ENCODE results near the gene CAMK2G.

Gene CAMK2G

DNA sequence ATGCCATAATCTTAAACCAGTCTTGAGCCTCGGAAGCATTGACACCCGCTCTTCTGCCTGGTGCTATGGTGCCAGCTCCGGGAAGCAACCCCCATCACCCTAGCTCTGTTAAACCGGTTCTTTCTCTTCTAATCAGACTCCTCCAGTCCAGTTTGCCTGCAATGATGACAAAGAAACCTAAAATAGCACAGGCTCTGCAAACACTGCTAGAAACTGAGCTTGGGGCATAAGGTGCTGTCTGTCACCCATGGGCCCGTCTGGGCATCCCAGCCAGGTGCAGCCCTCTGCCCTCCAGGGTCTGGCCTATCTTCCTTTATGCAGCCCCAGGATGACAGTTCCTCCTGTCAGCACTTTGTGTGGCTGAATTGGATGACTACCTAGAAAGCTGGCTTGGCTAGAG is 14.2 kb upstream of the CAMK2G start:
- H3K4me3 ChIP-seq (ENCODE audit: low read depth, low read length) = no peak overlapping the region
- no peaks in the 10 kb centered on the region for H3K4me1 ChIP-seq (ENCODE audit: control insufficient read depth, insufficient read depth, low read length)
- H3K36me3 ChIP-seq (ENCODE audit: control insufficient read depth, insufficient read depth, low read length) = no peaks in the 10 kb centered on the region
- no peak overlapping the region for H3K9ac ChIP-seq (ENCODE audit: low read depth, low read length)
- H3K9me3 ChIP-seq (ENCODE audit: control insufficient read depth, insufficient read depth, low read length) = no peaks in the 10 kb centered on the region
- no peaks in the 10 kb centered on the region for H3K27me3 ChIP-seq (ENCODE audit: control insufficient read depth, insufficient read depth, low read length)

DNA sequence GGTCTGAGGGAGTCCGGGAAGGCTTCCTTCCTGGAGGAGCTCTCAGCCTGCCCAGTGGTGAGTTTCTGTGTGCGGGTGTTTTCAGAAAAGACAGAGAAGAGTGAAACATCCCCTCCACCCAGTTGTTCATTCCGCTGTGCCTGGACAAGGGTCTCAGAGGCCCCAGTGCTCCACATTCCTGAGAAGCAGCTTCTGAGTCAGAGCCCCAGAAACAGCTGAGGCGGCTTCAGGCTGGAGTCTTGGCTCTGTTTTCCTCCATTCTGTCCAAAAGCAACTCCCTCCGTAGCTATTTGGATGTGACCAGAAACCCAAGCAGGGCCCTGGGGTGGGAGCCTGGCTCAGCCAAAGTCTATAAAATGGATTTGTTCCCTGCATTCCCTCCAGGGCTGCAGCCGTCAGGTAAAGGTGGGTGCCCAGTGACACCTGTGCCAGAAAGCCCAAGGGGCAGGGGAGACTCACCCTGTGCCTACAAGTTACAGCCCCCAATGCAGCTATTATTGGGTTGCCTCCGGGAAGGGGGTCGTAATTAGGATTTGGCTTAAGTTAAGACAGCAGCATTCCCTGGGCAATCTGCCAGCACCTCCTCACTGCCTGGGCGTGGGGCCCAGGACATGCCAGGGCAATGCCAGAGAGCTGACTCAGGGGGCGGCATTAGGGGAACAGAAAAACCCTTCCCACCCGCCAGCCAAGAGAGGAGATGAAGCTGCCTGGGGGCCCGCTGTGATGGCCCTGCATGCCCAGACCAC is 13.1 kb upstream of the CAMK2G start:
- Histone ChIP-seq H3K4me3 (ENCODE audit: low read depth, low read length) (no peak overlapping the region), H3K9ac (ENCODE audit: low read depth, low read length) (no peak overlapping the region), H3K36me3 (ENCODE audit: control insufficient read depth, insufficient read depth, low read length) (no peaks in the 10 kb centered on the region), H3K4me1 (ENCODE audit: control insufficient read depth, insufficient read depth, low read length) (no peaks in the 10 kb centered on the region), H3K27me3 (ENCODE audit: control insufficient read depth, insufficient read depth, low read length) (no peaks in the 10 kb centered on the region), H3K9me3 (ENCODE audit: control insufficient read depth, insufficient read depth, low read length) (no peaks in the 10 kb centered on the region)

DNA sequence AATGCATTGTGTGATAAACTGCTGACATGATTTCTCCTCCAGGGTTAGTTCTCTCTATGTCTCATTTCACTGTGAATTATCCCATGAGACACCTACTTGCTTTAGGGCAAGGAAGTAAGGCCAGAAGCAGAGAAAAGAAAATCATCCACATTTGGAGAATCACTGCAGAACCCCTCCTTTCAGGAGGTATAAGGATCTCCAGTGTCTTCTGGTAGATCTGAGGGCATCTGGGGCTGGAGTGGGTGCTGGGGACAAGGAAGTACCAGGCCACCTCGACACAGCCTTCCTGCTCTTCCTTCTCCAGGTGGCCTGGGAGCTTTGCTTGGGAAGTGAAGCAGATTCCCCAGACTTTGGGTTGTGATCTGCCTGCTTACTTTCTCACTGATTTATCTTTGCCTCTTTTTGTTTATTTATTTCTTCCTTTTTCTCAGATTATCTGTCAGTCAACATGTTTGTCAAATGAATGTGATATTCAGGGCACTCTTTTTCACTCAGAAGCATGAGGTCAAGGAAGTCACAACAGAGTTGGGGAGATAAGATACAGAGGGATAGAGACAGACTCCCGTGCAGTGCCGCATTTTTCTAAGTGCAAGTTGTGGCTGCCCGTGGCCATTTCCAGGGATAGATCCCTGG is 12.4 kb upstream of the CAMK2G start:
- no peaks in the 10 kb centered on the region for H3K36me3 ChIP-seq (ENCODE audit: control insufficient read depth, insufficient read depth, low read length)
- H3K9me3 ChIP-seq (ENCODE audit: control insufficient read depth, insufficient read depth, low read length) = no peaks in the 10 kb centered on the region
- no peak overlapping the region for H3K4me3 ChIP-seq (ENCODE audit: low read depth, low read length)
- no peak overlapping the region for H3K9ac ChIP-seq (ENCODE audit: low read depth, low read length)
- no peaks in the 10 kb centered on the region for H3K27me3 ChIP-seq (ENCODE audit: control insufficient read depth, insufficient read depth, low read length)
- H3K4me1 ChIP-seq (ENCODE audit: control insufficient read depth, insufficient read depth, low read length) = no peaks in the 10 kb centered on the region

DNA sequence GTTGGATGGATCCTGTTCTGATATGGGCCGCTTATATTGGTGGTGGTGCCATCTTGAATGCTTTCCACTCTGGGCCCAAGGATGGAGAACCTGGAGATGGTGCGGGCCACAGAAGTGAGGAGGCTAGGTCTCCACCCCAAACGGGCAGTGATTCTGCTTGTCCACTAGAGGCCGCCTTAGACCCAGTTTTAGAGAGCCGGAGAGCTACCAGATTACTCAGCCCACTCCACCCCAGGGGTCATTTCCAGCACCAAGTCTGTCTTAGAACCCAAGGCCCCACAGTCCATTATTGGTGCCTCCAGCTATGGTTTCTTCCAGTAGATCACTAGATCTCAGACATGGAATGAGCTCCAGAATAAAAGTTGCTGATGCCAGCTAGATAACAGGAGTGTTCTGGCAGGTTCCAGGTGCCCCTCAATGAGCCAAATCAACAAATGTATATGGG is 11.8 kb upstream of the CAMK2G start:
- no peaks in the 10 kb centered on the region for H3K9me3 ChIP-seq (ENCODE audit: control insufficient read depth, insufficient read depth, low read length)

DNA sequence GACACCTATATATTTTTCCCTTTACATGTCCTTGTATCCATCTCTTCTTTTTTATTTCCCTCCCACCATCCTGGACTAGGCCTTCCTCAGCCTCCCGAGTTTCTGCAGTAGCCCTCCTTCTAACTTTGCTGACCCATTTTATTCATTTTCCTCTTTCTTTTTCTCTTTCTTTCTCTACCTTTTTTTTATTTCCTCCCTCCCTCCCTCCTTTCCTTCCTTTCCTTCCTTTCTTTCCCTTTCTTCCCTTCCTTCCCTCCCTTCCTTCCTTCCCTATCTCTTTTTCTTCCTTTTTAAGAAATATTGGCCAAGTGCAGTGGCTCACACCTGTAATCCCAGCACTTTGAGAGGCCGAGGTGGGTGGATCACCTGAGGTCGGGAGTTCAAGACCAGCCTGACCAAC is 9.7 kb upstream of the CAMK2G start:
- H3K9ac ChIP-seq (ENCODE audit: low read depth, low read length) = no peak overlapping the region
- H3K27me3 ChIP-seq (ENCODE audit: control insufficient read depth, insufficient read depth, low read length) = peaks cover 5% of the 10 kb centered on the region
- peaks cover 2% of the 10 kb centered on the region for H3K4me1 ChIP-seq (ENCODE audit: control insufficient read depth, insufficient read depth, low read length)
- no peaks in the 10 kb centered on the region for H3K36me3 ChIP-seq (ENCODE audit: control insufficient read depth, insufficient read depth, low read length)
- no peak overlapping the region for H3K4me3 ChIP-seq (ENCODE audit: low read depth, low read length)
- no peaks in the 10 kb centered on the region for H3K9me3 ChIP-seq (ENCODE audit: control insufficient read depth, insufficient read depth, low read length)

More for the DNA sequence above, 11.8 kb upstream of the CAMK2G start:
- Histone ChIP-seq H3K36me3 (ENCODE audit: control insufficient read depth, insufficient read depth, low read length) (no peaks in the 10 kb centered on the region), H3K4me1 (ENCODE audit: control insufficient read depth, insufficient read depth, low read length) (no peaks in the 10 kb centered on the region), H3K4me3 (ENCODE audit: low read depth, low read length) (no peak overlapping the region), H3K9ac (ENCODE audit: low read depth, low read length) (no peak overlapping the region), H3K27me3 (ENCODE audit: control insufficient read depth, insufficient read depth, low read length) (no peaks in the 10 kb centered on the region)

DNA sequence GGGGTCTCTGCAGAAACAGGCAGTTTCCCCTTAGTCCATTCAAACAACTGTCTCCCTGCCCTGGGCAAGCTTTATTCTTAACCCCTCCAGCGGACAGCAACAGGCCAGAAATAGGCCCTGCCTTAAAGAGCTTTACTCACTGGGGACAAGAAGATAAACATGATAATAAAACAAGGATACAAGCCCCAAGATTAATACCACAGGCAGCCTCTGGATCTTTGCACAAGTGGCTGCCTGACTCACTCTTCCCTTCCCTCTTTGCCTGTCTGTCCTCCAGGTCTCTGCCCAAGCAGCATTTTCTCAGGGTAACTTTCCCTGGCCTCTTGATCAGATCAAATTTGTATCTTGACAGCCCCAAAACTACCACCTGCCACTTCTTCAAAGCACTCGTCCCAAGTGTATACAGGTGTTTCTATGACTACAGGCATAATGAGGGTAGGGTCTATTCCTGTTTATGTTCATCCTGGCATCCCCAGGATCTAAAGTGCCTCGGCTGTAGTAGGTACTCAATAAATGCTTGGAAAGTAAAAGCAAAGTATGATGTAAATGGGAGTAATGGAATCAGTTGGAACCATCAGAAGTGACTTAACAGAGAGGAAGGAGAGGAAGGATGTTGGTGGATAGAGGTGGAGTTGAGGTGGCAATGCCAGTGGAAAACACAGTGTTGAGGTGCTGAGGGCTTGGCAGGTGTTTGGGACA is 7.0 kb upstream of the CAMK2G start:
- H3K9ac ChIP-seq (ENCODE audit: low read depth, low read length) = no peak overlapping the region
- peaks cover 5% of the 10 kb centered on the region for H3K4me1 ChIP-seq (ENCODE audit: control insufficient read depth, insufficient read depth, low read length)
- no peaks in the 10 kb centered on the region for H3K9me3 ChIP-seq (ENCODE audit: control insufficient read depth, insufficient read depth, low read length)
- peaks cover 7% of the 10 kb centered on the region for H3K27me3 ChIP-seq (ENCODE audit: control insufficient read depth, insufficient read depth, low read length)
- H3K4me3 ChIP-seq (ENCODE audit: low read depth, low read length) = no peak overlapping the region
- no peaks in the 10 kb centered on the region for H3K36me3 ChIP-seq (ENCODE audit: control insufficient read depth, insufficient read depth, low read length)

DNA sequence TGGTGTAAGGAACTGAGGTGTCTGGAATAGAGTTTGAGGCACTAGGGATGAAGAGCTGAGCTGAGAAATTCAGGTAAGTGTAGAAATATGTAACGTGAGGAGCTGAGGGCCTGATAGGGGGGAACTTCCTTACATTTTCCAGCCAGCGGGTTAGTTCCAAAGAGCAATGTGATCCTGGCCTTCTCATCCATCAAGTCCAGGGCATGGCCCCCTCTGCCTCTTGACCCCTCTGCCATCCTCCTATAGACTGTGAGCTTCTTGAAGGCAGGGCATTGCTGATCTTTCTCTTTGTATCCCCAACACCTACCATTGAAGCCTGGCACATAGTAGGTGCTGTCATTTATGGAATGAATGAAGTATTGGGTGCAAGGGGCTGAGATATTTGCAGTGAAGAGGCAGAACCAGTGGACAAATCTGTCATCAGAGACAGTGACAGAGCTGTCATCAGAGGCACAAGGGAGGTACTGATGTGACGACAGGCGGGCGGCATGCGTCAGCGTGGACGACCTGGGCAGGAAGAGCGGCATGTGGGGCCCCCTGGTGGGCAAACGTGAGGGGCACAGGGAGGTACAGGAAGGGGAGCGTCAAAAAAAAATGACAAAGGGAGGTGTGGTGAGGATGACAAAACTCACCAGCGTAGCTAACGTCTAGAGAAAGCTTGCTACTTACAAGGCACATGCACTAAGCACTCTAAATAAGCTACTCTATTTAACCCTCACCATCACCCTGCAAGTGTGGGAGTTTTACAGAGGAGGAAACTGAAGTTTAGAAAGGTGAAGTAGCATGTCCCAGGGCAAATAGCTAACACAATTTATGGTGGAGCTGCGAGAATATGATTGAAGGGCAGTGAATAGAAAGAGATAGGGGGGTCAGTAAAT is 5.2 kb upstream of the CAMK2G start:
- H3K9ac ChIP-seq (ENCODE audit: low read depth, low read length) = no peak overlapping the region
- no peaks in the 10 kb centered on the region for H3K9me3 ChIP-seq (ENCODE audit: control insufficient read depth, insufficient read depth, low read length)
- H3K4me3 ChIP-seq (ENCODE audit: low read depth, low read length) = no peak overlapping the region

DNA sequence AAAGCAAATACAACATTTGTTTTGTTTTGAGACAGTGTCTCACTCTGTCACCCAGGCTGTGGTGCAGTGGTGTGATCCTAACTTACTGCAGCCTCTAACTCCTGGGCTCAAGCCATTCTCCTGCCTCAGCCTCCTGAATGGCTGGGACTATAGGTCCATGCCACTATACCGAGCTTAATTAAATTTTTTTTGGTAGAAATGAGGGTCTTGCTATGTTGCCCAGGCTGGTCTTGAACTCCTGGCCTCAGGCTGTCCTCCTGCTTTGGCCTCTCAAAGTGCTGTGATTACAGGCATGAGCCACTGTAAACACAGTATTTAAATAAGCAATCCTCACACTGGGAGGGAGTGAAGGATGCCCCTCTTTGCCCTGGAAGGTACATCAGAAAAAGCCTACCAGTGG is 4.0 kb upstream of the CAMK2G start:
- Histone ChIP-seq H3K36me3 (ENCODE audit: control insufficient read depth, insufficient read depth, low read length) (no peaks in the 10 kb centered on the region), H3K27me3 (ENCODE audit: control insufficient read depth, insufficient read depth, low read length) (peaks cover 11% of the 10 kb centered on the region), H3K4me1 (ENCODE audit: control insufficient read depth, insufficient read depth, low read length) (peaks cover 6% of the 10 kb centered on the region), H3K9ac (ENCODE audit: low read depth, low read length) (no peak overlapping the region), H3K9me3 (ENCODE audit: control insufficient read depth, insufficient read depth, low read length) (no peaks in the 10 kb centered on the region), H3K4me3 (ENCODE audit: low read depth, low read length) (no peak overlapping the region)

More for the DNA sequence above, 5.2 kb upstream of the CAMK2G start:
- Histone ChIP-seq H3K4me1 (ENCODE audit: control insufficient read depth, insufficient read depth, low read length) (peaks cover 5% of the 10 kb centered on the region), H3K27me3 (ENCODE audit: control insufficient read depth, insufficient read depth, low read length) (peaks cover 11% of the 10 kb centered on the region), H3K36me3 (ENCODE audit: control insufficient read depth, insufficient read depth, low read length) (no peaks in the 10 kb centered on the region)

DNA sequence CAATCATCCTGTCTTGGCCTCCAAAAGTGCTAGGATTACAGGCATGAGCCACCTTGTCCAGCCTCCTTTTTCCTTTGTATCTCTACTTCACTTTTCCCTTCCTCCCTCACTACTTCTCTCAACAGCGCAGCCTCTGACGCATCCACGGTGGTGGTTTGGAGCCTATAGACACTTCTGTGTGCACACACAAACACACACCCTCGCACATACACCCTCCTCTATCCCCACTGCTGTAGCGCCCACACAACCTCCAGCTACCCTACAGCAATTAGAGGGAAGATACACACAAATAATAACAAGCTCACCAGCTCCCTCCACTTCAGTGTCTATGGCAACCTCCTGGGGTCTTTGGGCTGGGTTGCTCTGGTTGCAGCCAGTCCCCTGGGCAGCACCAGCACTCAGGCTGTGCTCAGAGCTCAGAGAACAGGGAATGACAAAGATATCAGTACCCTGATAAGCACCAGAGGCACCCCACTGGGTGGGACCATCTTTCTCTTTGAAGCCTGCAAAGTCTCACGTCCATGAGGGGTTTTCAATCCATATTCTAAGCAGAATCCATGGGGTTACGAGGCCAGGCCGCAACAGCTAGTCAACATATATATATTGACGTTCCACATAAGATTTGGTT is 3.3 kb upstream of the CAMK2G start:
- Histone ChIP-seq H3K27me3 (ENCODE audit: control insufficient read depth, insufficient read depth, low read length) (peaks cover 11% of the 10 kb centered on the region), H3K9ac (ENCODE audit: low read depth, low read length) (no peak overlapping the region), H3K9me3 (ENCODE audit: control insufficient read depth, insufficient read depth, low read length) (no peaks in the 10 kb centered on the region), H3K36me3 (ENCODE audit: control insufficient read depth, insufficient read depth, low read length) (no peaks in the 10 kb centered on the region), H3K4me3 (ENCODE audit: low read depth, low read length) (no peak overlapping the region), H3K4me1 (ENCODE audit: control insufficient read depth, insufficient read depth, low read length) (peaks cover 9% of the 10 kb centered on the region)

DNA sequence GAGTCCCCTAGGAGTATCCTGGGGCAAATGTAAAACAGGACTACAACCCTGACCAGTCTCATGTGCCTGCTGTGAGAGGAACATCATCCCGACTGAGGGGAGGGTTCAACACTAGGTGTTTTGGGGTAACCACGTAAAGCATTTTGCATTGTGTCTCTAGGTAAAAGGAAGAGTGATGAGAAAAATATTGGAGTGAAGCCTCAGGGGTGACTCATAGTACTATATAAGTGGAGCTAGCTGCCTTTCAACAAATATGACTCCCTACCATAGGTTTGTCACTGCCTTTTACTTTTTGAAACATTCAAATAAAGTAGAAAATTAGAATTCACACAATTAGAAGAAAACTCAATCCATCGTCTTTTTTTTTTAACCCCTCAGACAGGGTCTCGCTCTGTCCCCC is 2.6 kb upstream of the CAMK2G start:
- peaks cover 11% of the 10 kb centered on the region for H3K27me3 ChIP-seq (ENCODE audit: control insufficient read depth, insufficient read depth, low read length)
- no peak overlapping the region for H3K4me3 ChIP-seq (ENCODE audit: low read depth, low read length)
- H3K4me1 ChIP-seq (ENCODE audit: control insufficient read depth, insufficient read depth, low read length) = peaks cover 9% of the 10 kb centered on the region
- H3K36me3 ChIP-seq (ENCODE audit: control insufficient read depth, insufficient read depth, low read length) = peaks cover 3% of the 10 kb centered on the region
- H3K9me3 ChIP-seq (ENCODE audit: control insufficient read depth, insufficient read depth, low read length) = no peaks in the 10 kb centered on the region
- H3K9ac ChIP-seq (ENCODE audit: low read depth, low read length) = no peak overlapping the region

DNA sequence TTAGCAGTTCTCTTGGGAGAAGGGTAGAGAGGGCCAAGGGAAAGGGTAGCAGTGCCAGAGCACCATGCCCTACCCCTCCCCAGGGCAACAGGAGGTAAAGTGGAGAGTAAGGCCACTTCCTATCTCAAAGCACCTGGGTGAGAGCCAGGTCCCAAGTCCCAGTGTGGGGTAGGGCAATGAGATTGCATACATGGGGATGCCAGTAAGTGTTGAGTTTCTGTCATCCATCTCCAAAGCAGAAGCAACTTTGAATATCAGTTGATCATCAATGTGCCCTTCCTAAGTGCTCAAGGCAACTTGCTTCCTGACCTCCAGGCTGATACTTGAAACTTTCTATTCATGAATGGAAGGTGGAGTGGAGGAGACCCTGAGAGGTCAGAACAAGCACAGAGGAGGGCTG is 2.2 kb upstream of the CAMK2G start:
- no peak overlapping the region for H3K4me3 ChIP-seq (ENCODE audit: low read depth, low read length)
- H3K9ac ChIP-seq (ENCODE audit: low read depth, low read length) = no peak overlapping the region
- peaks cover 11% of the 10 kb centered on the region for H3K27me3 ChIP-seq (ENCODE audit: control insufficient read depth, insufficient read depth, low read length)
- H3K9me3 ChIP-seq (ENCODE audit: control insufficient read depth, insufficient read depth, low read length) = no peaks in the 10 kb centered on the region
- peaks cover 5% of the 10 kb centered on the region for H3K36me3 ChIP-seq (ENCODE audit: control insufficient read depth, insufficient read depth, low read length)
- H3K4me1 ChIP-seq (ENCODE audit: control insufficient read depth, insufficient read depth, low read length) = peaks cover 9% of the 10 kb centered on the region
